ENCODE results near the gene SPRR1A. TPM values are rescaled to one million over a fixed set of nuclear protein-coding genes. Genes with fewer than 3 reads are reported as not detected.

Gene SPRR1A
- total and polyA plus RNA-seq, 8 donors = not detected

DNA sequence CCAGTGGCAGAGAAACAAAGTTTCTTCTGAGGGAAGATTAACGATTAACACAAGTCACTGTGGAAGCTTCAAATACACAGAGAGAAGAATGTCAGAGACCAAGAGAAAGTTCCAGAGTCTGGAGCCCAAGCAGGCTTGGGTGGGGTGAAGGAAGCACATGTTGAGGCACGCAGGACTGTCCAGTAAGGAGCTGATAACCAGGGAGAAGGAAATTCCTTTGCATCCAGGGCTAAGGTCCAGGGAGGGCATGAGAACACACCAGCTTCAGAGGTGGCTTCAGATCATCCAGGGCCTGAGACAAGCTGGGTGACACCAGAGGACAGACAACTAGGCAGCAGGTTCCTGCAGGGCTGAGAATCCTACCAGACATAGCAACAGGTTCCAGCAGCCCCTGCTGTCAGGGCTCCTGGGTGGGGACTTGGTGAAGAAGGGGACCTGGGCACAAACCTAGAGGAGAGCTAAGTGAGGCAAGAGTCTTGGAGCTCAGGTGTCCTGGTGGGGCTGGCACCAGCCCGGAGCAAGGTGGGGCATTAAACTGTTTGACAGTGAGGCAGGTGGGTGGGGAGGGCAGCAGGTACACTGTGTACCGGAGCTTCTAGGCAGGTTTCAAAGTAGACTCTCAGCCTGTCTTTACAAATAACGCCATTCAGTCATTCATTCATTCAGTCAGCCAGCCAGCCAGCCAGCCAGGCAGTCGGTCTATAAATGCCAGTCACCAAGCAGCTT is 2.6 kb upstream of the SPRR1A start:
- ATAC-seq (no peak), DNase-seq (no peak)
- H3K4me1 ChIP-seq = no peaks in the 10 kb centered on the region
- H3K4me3 ChIP-seq = no peak overlapping the region
- TF ChIP-seq, protein P1, sequence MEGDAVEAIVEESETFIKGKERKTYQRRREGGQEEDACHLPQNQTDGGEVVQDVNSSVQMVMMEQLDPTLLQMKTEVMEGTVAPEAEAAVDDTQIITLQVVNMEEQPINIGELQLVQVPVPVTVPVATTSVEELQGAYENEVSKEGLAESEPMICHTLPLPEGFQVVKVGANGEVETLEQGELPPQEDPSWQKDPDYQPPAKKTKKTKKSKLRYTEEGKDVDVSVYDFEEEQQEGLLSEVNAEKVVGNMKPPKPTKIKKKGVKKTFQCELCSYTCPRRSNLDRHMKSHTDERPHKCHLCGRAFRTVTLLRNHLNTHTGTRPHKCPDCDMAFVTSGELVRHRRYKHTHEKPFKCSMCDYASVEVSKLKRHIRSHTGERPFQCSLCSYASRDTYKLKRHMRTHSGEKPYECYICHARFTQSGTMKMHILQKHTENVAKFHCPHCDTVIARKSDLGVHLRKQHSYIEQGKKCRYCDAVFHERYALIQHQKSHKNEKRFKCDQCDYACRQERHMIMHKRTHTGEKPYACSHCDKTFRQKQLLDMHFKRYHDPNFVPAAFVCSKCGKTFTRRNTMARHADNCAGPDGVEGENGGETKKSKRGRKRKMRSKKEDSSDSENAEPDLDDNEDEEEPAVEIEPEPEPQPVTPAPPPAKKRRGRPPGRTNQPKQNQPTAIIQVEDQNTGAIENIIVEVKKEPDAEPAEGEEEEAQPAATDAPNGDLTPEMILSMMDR (IDR thresholded peaks at IDR 0.05) = no peak
- no peaks in the 10 kb centered on the region for H3K9me3 ChIP-seq
- H3K36me3 ChIP-seq = no peaks in the 10 kb centered on the region
- no peak overlapping the region for H3K27ac ChIP-seq
- peaks cover 0 to 15% of the 10 kb centered on the region in 2 donors for H3K27me3 ChIP-seq
- intact Hi-C loops (cut with DNase I) = no loop called here

DNA sequence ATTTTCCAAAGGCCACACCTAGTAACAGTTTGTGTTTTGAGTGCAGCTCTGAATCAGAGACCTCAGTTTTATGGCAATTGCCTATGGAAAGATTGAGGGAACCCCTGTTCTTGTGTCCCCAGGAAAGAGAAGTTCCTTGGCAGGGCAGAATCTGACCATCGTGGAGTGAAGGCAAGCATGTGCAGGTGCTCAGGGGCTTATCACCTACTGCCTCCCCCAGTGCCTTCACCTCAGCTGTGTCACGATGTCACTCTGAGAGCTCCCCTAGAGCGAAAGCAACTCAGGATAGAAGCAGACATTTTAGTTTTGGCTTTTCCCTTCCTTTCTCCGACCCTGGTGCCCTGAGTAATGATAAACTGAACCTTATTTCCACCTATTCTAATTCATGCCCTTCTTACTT is 1.8 kb upstream of the SPRR1A start:
- ATAC-seq = no peak

DNA sequence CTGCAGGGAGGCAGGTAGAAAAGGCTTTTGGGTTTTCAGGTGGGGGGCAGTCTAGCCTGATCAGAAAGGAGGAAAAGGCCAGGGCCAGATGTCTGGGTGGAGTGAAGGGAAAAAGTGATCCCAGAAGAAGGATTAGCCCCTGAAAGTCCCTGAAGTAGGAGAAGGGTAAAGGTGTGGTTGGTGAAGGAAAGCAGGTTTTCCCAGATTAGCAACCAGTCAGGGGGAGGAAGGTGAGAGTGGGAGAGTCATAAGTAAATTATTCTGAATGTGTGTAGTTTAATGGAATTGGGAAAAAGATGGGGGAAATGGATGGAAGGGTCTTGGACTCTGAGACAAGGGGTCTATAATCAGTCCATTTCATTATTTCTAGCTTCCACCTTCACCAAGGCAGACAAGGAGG is 647 bp upstream of the SPRR1A start:
- H3K4me3 ChIP-seq = no peak overlapping the region
- intact Hi-C loops (cut with DNase I) = no loop called here
- ATAC-seq (no peak), DNase-seq (no peak)
- H3K9me3 ChIP-seq = no peaks in the 10 kb centered on the region
- H3K4me1 ChIP-seq = no peaks in the 10 kb centered on the region
- TF ChIP-seq, protein P1 (IDR thresholded peaks at IDR 0.05) = no peak
- peaks cover 0 to 15% of the 10 kb centered on the region in 2 donors for H3K27me3 ChIP-seq
- no peak overlapping the region for H3K27ac ChIP-seq
- H3K36me3 ChIP-seq = no peaks in the 10 kb centered on the region

More for the DNA sequence above, 1.8 kb upstream of the SPRR1A start:
- intact Hi-C loops (cut with DNase I) = no loop called here
- peaks cover 0 to 15% of the 10 kb centered on the region in 2 donors for H3K27me3 ChIP-seq
- H3K36me3 ChIP-seq = no peaks in the 10 kb centered on the region
- H3K9me3 ChIP-seq = no peaks in the 10 kb centered on the region
- DNase-seq = no peak
- H3K27ac ChIP-seq = no peak overlapping the region
- H3K4me1 ChIP-seq = no peaks in the 10 kb centered on the region
- no peak overlapping the region for H3K4me3 ChIP-seq
- TF ChIP-seq, protein P1 (IDR thresholded peaks at IDR 0.05) = no peak

DNA sequence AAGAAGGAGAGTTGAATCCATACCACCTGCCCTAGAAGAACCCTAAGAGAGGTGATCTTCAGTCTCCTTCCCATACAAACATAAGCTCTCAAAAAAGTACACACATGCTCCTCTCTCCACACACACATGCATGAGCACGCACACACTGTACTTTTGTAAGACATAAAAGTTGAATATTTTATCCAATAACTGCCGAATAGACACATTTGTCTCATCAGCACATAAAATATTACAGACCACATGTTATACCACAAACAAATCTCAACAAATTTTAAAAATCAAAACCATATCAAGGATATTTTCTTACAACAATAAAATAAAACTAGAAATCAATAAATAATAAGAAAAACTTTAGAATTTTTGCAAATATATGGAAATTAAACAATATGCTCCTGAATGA is 2.7 kb downstream of the SPRR1A start:
- no peak for DNase-seq
- H3K27ac ChIP-seq = no peak overlapping the region
- TF ChIP-seq, protein P1 (IDR thresholded peaks at IDR 0.05) = no peak
- ATAC-seq = no peak
- no peak overlapping the region for H3K4me3 ChIP-seq
- no peaks in the 10 kb centered on the region for H3K36me3 ChIP-seq
- intact Hi-C loops (cut with DNase I) = no loop called here
- peaks cover 0 to 15% of the 10 kb centered on the region in 2 donors for H3K27me3 ChIP-seq
- H3K4me1 ChIP-seq = no peaks in the 10 kb centered on the region
- no peaks in the 10 kb centered on the region for H3K9me3 ChIP-seq

DNA sequence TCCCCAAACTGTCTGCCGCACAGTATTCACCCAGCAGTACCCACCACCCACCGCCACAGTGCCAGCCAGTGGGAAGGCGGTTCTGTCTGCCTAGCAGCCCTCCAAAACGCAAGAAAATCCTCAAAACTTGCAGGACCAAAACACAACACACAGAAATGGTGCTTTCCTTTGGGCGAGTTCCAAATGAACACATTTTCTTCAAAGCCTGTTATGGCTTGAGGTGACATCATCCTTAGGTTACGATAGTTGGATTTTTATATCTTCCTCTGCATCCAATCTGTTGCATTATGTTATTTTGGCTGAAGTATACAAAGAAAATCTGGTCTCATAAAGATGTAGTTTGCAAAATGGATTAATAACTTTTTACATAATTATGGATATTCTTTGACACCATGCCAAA is 9.3 kb downstream of the SPRR1A start:
- Histone ChIP-seq H3K4me1 (no peaks in the 10 kb centered on the region), H3K9me3 (peaks cover 0 to 4% of the 10 kb centered on the region in 2 donors), H3K27me3 (no peaks in the 10 kb centered on the region), H3K36me3 (no peaks in the 10 kb centered on the region), H3K4me3 (no peak overlapping the region), H3K27ac (no peak overlapping the region)
- intact Hi-C loops (cut with DNase I) = no loop called here
- DNase-seq (no peak), ATAC-seq (no peak)
- TF ChIP-seq, protein P1 (IDR thresholded peaks at IDR 0.05) = no peak

Data from left lung (tissue), 10 donors.